Fibroblast of skin of right quadriceps (primary cell): ENCODE measurements around the gene SCGB3A1.

Experiments
- DNase-seq: peaks from one replicate; pipeline ENCODE4 v3.0.0-alpha.2; 2013

The SCGB3A1 gene, protein sequence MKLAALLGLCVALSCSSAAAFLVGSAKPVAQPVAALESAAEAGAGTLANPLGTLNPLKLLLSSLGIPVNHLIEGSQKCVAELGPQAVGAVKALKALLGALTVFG

DNA sequence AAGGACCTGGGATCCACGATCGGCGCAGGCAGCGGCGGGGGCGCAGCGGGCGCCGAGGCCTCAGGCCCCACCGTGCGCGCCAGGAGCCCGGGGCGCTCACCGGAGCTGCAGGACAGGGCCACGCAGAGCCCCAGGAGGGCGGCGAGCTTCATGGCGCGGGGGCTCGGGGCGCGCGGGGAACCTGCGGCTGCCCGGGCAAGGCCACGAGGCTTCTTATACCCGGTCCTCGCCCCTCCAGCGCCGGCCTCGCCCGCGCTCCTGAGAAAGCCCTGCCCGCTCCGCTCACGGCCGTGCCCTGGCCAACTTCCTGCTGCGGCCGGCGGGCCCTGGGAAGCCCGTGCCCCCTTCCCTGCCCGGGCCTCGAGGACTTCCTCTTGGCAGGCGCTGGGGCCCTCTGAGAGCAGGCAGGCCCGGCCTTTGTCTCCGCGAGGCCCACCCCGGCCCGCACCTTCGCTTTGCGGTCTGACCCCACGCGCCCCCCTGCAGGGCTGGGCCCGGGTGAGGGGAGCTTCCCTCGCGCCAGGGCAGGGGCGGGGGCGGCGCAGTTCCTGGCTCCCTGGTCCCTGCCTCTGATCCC is at the start of gene SCGB3A1:
Gene SCGB3A1, minus strand, starts transcription at position 189 of the 577 bp plus-strand sequence. Its CDS starts 37 bp downstream, at position 152.
- no peak for DNase-seq

DNA sequence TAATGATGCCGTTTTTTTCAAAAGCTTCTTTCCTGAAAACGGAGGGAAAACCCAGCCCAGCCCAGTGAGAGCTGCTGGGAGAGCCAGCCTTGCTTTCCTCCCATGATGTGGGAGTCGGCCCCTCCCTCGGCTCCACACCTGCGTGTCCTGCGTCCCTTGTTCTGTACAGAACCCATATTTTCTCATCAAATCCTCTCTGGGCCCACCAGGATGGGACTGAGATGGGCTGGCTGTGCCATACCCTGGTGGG is 49.2 kb upstream of the SCGB3A1 start:
- DNase-seq = no peak

DNA sequence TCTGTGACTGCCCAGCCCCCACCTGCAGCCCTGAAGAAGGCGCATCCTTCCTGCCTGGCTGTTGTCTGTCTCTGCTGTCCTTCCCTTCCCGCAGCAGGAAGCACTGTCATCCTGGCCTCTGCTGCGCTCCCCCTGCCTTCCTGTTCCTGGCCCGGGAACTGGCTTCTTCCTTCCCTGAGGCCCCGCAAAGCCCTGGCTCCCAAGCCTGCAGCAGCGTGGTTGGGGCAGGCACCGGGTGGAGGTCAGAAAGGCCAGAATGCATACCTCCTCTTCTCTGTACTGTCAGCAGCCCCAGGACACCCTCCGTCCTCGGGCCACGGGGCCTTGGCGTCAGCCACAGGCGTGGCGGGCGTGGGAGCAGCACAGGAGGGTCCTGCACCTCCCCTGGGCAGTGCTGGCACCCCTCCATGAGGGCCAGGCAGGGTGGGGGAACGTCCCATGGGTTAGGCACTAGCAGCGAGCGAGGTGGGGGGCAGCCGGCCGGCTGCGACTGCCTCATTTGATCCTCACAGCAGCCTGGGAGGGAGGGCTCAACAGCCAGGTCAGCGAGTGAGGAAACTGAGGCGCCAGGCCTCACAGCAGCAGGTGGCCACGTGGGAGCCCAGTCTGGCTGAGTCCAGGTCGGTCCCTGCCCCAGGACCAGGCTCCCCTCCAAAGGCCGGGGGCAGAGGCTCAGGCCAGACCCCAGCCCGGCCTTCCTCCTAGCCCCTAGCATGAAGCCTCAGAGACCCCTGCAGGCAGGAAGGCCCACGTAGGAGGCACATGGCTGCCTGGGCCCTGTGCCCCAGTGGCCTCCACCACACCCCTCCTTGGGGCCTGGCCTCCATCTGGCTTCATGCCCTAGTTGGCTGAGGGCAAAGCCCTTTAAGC is 48.7 kb upstream of the SCGB3A1 start:
- no peak for DNase-seq

DNA sequence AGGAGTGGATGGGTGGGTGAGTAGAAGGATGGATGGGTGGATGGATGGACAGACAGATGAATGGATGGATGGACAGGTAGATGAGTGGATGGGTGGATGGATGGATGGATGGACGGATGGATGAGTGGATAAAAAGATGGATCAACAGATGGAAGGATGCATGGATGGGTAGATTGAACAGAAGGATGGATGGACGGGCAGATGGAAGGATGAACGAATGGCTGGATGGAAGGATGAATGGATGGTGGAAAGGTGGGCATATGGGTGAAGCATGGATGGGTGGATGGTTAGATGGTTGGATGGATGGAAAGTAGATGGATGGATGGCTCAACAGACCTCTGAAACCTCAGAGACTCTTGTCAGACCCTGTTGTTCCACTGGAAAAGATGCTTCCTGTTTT is 48.0 kb upstream of the SCGB3A1 start:
- DNase-seq = no peak

DNA sequence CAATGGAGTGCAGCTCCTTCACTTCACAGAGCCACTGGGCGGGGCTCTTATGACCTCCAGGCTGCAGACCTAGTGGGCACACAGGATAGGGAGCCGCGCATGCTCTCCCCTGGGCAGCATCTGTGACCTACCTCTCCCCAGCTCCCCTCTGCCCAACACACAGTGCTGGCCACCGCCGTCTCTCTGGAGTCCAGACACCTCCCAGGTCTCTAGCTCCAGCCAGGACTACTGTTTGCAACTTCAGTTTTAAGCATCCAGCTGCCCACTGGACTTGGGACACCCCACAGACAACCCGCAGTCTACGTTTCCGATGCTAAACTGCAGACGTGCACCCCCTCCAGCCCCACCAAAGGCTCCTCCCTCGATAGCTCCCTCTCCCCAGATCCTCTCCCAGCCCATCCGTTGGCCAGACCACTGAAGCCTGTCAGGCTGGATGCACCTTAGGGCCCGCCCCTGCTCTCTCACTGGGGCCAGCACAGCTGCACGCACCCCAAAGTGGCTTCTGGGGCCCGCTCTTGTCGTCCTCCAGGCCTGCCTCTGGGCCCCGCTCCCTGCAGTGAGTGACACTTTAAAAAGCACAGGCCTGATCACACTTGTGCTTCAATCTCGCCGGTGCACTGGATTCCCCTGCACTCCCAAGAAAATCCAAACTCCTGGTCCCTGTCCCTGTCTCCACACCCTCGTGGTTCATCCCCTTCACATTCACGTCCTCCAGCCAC is 46.8 kb upstream of the SCGB3A1 start:
- no peak for DNase-seq

DNA sequence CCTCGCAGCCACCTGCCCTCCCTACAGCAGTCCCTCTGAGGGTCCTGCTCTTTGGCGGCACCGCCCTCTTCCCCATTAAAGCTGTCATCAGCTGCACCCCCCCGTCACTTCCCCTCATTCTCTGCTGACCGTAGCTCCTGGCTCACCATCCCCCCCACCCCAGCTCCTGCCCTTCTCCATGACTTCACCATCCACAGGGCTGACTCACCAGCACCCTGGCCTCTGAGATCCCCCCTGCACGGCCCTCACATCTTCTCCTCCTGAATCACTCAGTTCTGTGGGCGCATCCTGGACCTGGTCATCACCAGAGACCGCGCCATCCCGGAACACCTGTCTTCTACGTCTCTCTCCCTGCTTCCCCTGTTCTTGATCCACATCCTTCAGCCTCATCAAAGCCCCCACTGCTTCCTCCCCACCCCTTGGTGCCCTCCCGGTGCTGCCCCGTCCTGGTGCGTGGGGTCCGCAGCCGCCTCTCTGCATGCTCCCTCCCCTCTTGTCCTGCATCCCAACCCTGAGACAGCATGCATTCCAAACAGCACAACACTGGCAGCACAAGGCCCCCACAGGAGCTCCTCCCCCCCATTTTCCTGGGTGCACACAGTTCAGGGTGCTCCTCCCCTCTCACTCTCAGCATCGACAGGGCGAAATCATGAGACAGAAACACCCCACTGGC is 45.2 kb upstream of the SCGB3A1 start:
- DNase-seq = no peak

DNA sequence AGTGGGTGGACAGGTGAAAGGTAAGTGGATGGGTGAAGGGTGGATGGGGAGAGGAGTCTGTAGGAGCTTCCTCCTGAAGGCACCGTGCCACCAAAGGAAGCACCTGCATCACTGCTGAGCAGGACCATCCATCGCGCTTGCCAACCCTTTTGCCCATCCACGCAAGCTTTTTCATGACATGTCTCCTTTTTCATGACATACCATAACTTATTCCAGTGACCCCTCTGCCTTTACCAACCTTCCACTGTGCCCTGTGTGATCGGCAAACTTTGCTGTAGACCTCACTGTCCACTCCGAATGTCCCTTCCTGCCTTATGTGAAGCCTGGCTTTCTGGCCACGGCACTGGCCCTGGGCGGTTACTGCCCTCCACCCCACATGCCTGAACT is 44.7 kb upstream of the SCGB3A1 start:
- no peak for DNase-seq

DNA sequence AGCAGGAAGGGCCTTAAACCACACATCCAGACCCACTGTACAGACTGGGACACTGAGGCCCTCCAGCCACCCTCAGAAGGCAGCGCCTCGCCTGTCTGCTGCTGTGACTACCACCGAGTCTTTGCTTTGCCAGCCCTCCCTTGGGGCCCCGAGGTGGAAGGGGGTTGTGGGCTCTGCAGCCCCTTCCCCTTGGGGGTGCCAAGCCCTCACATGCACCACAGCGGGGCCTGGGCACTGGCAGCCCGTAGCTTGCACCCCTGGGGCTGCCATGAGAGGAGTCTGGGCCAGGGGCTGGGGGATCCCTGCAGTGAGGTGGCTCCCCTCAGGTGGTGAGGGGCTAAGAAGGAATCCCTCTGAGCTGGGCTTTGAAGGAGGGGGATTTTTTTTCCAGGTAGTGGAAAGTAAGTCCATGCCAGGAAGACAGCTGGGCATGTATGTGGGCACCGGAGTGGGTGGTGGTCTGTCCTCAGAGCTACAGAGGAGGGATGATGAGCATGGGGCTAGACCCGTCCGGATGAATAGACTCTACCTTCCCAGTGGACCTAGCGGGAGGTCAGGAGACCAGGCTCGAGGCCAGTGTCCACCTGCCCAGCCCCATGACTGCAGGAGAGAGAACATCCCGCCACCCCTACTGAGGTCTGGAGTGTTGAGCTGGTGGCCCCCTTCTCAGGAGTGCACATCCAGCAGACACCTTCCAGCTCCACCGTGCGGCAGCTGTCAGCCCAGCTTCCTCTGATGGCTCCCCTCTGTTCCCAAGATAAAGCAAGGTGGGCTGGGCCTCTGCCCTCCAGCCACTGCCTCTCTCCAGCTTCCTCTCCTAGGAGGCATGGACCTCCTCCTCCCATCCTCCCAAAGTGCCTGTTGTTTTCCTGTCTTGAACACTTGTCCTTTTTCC is 42.2 kb upstream of the SCGB3A1 start:
- DNase-seq = no peak

DNA sequence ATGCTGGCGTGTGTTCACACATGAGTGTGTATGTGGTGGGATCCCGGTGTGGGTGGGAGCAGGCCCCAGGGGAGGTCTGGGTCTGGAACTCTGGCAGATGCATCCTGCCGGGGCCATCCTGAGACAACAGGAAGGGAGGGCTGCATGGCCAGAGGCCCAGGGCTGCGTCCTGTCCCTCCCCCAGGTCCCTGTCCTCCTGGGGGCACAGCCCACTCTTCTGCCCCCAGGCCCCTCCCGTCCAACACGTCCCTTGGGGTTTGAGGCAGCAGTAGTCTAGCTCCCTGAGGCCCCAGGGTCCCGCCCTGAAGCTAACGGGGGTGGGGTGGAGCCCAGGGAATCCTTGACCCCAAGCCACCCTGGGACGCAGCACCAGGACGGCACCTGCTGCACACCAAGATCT is 41.5 kb upstream of the SCGB3A1 start:
- DNase-seq = no peak

DNA sequence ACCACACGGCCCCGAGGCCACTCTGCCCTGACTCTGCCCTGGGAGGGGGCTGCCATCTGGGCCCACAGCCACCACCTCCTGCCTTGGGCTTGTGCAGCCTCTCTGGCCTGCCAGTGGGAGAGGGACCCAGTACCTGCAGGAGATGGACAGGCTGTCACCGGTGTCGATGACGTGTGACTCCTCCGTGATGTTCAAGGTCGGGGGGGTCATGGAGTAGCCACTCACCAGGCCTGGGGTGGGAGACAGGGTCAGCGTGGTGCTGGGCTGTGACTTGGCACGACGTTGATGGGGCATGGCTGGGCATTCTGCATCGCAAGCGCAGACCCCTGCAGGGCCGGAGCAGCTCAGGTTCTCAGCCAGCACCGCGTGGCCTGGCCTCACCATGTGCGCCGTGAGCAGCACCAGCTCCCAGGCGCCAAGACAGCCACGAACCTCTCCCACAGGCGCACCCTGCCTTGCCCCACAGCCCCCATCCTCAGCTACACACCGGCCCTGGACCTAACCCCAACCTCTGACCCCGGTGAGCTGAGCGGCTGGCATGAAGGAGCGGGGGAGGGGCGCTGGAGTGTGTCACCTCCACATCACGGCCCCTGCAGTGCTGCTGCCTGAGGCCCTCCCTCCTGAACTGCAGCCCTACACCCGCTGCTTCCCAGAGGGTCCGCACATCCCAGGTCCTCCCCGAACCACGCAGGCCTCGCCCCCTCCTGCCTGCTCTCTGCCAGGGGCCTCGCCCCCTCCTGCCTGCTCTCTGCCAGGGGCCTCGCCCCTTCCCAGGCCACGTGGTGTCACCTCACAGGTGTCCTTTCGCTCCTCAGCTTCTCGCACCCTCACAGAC is 40.5 kb upstream of the SCGB3A1 start:
- no peak for DNase-seq

DNA sequence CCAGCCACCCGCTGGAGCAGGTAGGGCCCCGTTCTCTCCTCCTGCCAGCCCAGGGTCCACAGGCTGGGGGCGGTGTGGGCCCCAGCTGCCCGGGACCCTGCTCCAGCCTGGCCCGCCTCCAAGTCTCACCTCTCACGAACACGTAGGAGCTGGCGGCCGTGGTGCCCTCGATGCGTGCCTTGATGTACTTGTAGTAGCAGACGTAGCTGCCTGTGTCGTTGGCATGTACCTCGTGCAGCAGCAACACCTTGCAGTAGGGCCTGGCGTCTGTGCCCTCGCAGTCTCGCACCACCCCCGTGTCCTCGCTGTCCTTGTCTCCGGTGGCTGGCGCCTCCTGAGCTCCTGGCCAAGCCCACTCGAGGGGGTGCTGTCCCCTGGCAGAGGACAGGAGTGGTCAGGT is 39.1 kb upstream of the SCGB3A1 start:
- DNase-seq = no peak

DNA sequence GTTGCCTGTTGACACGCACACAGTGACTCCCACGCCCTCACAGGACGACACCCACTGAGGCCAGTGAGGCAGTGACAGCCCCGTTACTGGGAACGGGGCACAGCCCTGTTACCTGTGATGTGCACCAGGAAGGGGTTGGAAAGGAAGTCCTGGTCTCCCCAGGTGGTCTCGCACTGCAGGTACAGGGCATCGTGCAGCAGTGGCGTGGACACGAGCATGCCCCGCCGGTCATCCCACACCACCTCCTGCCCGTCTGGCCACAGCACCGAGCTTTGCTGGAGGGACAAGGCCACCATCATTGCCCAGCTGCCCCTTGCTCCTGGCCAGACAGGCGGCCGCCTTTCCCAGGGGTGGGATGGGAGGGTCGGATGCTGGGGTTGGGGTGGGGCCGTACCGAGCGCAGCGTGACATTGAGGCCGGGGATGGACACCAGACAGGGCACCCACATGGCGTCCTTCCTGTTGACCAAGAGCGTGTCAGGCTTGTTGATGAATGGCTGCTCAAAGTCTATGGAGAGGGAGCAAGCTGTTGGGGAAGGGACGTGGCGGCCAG is 38.6 kb upstream of the SCGB3A1 start:
- no peak for DNase-seq

DNA sequence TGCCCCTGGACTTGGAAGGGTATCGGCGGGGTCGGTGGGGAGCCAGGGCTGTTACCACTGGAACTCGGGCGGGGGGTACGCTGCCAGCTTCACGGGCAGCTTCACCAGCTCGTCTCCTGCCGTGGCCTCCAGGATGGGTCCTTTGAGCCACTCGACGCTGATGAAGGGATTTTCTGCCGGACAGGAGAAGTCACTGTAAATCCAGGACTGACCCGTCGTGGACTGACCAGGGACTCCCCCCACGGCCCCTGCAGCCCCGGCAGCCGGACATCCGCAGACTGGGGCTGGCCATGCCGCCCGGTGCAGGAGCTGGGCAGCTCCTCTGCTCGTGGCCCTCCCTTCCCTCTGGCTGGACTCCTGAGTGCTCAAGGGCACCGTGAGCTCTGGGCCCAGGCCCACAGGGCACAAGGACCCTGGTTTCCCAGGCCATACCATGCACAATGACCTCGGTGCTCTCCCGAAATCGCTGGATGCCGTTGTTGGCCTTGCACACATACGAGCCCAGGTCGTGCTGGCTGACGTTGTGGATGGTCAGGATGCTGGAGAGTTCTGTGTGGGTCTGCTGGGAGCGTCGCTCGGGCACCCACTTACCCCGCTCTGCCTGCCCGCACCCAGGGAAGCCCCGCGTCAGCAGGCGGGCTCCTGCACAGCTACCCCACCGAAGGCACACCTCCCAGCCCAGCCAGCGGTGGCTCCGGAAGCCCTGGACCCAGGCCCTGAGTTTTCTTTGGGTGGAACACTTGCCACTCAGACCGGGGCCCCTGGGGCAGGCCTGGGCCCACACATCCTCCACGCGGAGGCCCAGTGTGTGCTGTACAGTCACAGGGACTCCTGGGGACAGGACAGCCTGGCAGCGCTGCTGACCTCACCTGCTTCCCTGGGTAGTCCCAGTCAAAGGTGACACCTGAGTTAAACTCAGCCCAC is 37.8 kb upstream of the SCGB3A1 start:
- no peak for DNase-seq

DNA sequence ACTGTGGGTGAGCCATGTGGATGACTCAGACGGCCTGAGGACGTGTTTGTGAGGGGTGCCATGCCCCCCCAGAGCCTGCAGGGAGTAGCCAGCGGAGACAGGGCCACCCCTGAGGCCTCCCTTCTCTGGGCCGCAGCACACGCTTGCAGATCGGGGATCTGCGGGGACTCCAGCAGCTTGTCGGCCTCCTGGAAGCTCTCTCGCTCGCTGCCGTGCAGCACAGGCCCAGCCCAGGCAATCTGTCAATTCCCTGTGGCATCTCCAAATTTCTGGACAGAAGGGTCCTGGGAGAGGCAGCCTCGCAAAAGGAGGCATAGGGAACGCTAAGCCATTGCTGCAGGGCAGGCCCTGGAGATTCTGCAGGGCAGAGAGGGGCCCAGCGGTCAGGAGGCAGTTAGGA is 36.9 kb upstream of the SCGB3A1 start:
- no peak for DNase-seq

DNA sequence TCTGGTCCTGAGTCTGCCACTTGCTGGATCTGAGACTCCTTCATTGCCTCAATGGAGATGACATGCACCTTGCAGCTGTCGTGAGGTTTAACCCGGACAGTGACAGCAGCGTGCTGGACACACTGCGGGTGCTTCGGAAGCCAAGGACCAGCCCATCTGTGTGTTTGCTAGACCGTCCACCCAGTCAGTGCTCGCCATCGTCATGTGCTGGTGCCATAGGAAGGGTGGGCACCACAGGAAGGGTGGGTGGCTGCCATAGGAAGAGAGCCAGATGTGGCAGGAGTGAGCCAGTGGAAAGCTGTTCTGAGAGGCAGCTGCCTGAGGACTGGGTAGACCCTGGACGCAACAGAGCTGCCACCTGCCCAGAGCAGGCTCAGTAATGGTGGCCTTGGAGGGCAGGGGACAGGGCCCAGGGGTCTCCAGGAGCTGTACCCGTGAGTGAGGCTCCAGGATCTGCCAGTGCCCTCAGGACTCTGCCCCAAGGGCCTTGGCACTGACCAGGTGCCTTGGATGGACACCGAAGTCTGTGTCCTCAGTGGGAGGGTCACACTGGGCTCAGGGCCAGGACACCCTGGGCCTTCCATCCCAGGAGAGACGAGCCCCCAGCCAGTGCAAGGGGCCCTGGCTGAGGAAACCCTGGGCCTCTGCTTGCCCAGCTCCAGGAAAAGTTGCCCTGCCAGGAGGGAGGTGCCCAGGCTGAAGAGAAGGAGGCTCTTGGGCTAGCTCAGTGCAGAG is 36.3 kb upstream of the SCGB3A1 start:
- DNase-seq = no peak

DNA sequence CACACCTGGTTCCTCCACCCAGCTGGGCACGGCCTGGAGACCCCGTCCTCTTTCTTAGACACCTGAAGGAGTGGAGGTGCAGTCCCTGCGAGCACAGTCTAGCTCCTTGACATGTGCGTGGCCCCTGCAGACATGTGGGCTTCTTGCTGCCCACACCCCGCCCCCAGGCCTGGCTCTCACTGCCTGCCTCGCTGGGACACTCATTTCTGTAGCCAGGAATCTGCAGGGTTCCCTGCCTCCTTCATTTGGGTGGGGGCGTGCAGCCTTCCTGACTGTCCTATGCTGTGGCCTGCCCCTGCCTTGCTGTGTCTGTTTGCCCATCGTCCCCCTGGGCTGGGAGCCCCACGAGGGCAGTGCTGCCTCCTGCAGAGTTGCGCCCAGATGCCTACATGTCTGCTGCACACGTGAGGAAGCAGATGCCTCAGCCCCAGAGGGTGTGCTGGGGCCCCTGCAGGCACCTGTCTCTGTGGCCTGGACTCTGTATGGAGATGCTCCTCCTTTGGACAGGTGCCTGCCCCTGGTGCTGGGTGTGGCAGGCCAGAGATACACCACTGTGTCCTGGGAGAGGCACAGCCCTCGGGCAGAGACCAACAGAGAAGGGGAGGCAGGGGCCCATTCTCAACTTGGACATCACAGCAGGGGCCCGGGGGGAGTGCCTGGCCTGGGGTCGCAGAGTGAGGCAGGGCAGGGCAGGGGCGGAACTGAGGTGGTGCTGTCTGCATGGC is 35.5 kb upstream of the SCGB3A1 start:
- no peak for DNase-seq

DNA sequence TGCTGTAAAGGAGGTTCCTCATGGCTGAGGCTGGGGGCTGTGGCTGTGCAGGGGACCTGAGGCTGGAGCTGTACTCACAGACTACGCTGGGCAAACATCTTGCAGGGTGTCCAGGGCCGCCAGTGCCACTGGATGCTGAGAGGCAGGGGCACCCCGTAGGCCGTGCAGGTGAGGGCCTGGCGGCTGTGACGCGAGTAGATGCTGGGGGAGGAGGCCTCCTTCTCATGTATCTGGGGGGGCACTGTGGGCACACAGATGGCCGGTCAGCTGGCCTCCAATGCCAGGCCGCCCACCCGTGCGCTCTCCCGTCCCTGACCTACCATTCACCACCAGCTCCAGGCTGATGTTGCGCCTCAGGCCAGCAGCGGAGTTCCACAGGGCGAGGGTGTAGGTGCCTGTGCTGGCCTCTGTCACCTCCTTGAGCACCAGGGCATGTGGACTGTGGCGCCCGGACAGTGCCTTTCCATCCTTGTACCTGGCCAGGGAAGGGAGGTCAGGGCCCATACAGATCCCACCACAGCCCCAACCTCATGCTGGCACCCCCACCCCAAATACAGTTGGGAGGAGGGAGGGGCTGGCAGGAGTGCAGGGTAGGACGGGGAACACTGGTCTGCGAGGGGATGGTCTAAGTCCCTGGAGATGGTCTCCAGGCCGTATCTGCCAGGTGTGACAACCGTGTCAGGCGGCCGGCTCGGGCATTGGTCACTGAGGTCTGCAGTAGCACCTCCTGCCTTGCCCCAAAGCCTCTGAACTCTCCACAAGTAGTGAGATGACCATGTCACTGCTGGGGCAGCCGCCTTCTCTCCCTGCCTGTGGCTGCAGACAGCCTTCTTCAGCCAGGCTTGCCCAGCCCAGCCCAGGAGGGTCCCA is 34.7 kb upstream of the SCGB3A1 start:
- no peak for DNase-seq
